Measurements from ENCODE around the gene ANKRD52.
"Not testable (repeated sequence)": the region's sequence is repeated elsewhere in the genome, so short reads cannot be mapped to it uniquely, and the experiment has no call there.

ANKRD52 gene

GRCh38 chr12:56272468-56272867 lies 14.3 kb upstream of the ANKRD52 start:
- DNase-seq (ENCODE audit: low spot score), result not testable (repeated sequence)

- no peak for DNase-seq (ENCODE audit: low spot score)
These were observed 12.8 kb upstream of the ANKRD52 start for GRCh38 chr12:56271031-56271430.

- DNase-seq (ENCODE audit: low spot score), result no peak
These were observed 9.4 kb upstream of the ANKRD52 start for GRCh38 chr12:56267443-56268071.

- peak; percentile 79 for DNase-seq (ENCODE audit: low spot score)
These were observed 8.7 kb upstream of the ANKRD52 start, which contains the start of gene COQ10A for GRCh38 chr12:56266693-56267442. Gene COQ10A, plus strand, starts transcription at chr12:56266942. Its CDS starts 177 bp downstream, at chr12:56267119.

GRCh38 chr12:56266068-56266692 lies 8.0 kb upstream of the ANKRD52 start:
- DNase-seq (ENCODE audit: low spot score), result not testable (repeated sequence)

- DNase-seq (ENCODE audit: low spot score), result not testable (repeated sequence)
These were observed 4.8 kb upstream of the ANKRD52 start for GRCh38 chr12:56262955-56263354.

GRCh38 chr12:56261503-56262232 lies 3.5 kb upstream of the ANKRD52 start:
- no peak for DNase-seq (ENCODE audit: low spot score)

GRCh38 chr12:56260921-56261320 lies 2.7 kb upstream of the ANKRD52 start:
- DNase-seq (ENCODE audit: low spot score), result no peak

GRCh38 chr12:56260380-56260779 lies 2.2 kb upstream of the ANKRD52 start:
- no peak for DNase-seq (ENCODE audit: low spot score)

GRCh38 chr12:56258820-56259183 lies 618 bp upstream of the ANKRD52 start:
- DNase-seq (ENCODE audit: low spot score), result no peak

GRCh38 chr12:56257491-56258067 lies 605 bp downstream of the ANKRD52 start:
- no peak for DNase-seq (ENCODE audit: low spot score)

GRCh38 chr12:56257071-56257470 lies 1.1 kb downstream of the ANKRD52 start:
- DNase-seq (ENCODE audit: low spot score), result no peak

- DNase-seq (ENCODE audit: low spot score), result no peak
These were observed 1.7 kb downstream of the ANKRD52 start for GRCh38 chr12:56256326-56256960.

GRCh38 chr12:56255671-56256070 lies 2.5 kb downstream of the ANKRD52 start:
- no peak for DNase-seq (ENCODE audit: low spot score)

- DNase-seq (ENCODE audit: low spot score), result no peak
These were observed 5.1 kb downstream of the ANKRD52 start for GRCh38 chr12:56253091-56253490.

- no peak for DNase-seq (ENCODE audit: low spot score)
These were observed 5.5 kb downstream of the ANKRD52 start for GRCh38 chr12:56252649-56253048.

- no peak for DNase-seq (ENCODE audit: low spot score)
These were observed 9.5 kb downstream of the ANKRD52 start for GRCh38 chr12:56248711-56249110.

- DNase-seq (ENCODE audit: low spot score), result no peak
These were observed 10.3 kb downstream of the ANKRD52 start for GRCh38 chr12:56247923-56248322.

GRCh38 chr12:56244494-56244893 lies 13.7 kb downstream of the ANKRD52 start:
- DNase-seq (ENCODE audit: low spot score), result no peak

- no peak for DNase-seq (ENCODE audit: low spot score)
These were observed 14.4 kb downstream of the ANKRD52 start for GRCh38 chr12:56243731-56244181.

GRCh38 chr12:56242986-56243385 lies 15.2 kb downstream of the ANKRD52 start:
- no peak for DNase-seq (ENCODE audit: low spot score)

Data from COLO829 (cell line).